NCI-H146 treated with DMSO at 0.1 percent for 48 hours (cell line): ENCODE results near the gene MPRIP.
A peak's percentile ranks its signal among the peaks of the same experiment; 100 is the strongest.

Experiments
- DNase-seq: peaks from one replicate; lab custom pipeline; 2025; ENCODE audit not compliant: unreplicated experiment; lab: John Stamatoyannopoulos, UW

MPRIP gene

DNA sequence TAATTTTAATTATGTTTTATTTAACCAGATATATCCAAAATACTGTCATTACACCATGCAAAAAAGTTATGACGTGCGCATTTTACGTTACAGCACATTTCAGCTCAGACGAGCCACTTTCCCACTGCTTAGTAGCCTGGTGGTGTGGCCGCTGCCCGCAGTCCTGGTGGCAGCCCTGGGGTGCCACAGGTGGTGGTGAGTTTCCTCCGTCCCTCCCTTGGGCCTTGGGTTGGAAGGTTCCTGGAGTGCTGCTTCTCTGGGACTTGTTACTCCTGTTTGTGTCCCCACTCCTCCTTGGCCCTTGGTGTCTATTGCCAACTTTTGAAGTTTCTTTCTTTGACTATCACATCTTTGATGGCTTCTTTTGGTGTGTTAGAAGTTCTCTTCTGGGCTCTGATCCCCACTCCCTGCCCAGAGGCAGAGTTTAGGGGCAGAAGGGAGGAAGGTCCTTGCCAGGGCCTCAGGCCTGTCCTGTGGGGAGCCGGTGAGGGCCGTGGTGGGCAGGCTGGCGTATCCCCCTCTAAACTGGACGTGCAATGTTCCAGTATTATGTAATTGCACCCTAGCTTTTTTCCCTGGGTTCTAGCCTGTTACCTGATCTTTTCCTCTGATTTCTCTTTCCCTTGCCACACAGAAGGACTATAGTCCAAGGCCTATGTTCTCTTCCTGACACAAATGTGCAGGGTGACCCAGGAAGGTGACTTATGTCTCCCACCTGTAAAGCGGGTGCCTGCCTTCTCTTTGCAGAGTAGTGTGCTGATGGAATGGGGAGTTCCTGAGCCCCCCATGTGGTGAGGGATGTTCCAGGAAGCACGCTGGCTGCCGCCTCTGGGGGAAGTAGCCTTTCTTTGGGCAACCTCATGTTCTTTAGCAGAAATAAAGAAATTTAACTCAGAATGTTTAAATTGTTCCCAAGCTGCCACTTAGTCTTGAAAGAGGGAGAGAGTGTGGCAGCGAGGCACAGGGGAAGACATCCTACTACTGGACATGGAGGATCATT lies 8.4 kb downstream of the MPRIP start:
- DNase-seq = no peak

GRCh38 chr17:17051380-17051779 lies 9.1 kb downstream of the MPRIP start:
- DNase-seq = no peak

- DNase-seq = peak; percentile 60
Measured at GRCh38 chr17:17051791-17052461, 9.7 kb downstream of the MPRIP start.

DNA sequence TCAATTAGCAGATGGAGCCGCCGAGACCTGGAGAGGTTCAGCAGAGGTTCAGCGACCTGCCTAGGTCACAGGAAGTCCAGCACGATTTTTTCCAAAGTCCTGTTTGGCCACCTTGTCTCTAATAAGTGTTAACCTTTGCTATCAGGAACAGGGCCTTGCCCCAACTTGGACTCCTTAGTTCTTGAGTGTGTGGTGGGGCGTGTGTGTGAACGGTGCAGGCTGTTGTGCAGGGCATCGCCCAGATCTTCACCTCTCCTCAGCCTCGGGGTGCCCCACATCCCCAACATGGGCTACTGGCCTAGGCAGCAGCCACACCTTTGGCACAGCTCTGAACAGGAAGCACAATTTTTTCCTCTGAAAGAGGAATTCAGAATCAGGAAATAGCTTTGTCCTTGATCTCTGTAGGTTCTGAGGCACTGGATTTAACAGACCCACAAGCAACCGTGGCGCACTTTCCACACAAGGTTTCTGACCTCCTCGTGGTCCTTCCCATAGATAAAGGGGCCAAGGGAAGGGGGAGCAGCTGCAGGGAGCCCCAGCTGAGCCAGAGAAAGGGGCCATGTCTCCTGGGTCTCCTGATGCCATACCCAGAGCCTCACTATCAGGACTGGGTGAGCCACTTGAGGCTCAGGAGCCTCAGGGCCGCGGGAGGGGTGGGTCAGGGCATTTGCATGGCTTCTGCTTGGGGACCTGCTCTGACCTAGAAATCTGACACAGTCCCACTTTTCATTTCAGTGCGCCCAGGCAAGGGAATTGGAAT lies 10.4 kb downstream of the MPRIP start:
- no peak for DNase-seq

DNA sequence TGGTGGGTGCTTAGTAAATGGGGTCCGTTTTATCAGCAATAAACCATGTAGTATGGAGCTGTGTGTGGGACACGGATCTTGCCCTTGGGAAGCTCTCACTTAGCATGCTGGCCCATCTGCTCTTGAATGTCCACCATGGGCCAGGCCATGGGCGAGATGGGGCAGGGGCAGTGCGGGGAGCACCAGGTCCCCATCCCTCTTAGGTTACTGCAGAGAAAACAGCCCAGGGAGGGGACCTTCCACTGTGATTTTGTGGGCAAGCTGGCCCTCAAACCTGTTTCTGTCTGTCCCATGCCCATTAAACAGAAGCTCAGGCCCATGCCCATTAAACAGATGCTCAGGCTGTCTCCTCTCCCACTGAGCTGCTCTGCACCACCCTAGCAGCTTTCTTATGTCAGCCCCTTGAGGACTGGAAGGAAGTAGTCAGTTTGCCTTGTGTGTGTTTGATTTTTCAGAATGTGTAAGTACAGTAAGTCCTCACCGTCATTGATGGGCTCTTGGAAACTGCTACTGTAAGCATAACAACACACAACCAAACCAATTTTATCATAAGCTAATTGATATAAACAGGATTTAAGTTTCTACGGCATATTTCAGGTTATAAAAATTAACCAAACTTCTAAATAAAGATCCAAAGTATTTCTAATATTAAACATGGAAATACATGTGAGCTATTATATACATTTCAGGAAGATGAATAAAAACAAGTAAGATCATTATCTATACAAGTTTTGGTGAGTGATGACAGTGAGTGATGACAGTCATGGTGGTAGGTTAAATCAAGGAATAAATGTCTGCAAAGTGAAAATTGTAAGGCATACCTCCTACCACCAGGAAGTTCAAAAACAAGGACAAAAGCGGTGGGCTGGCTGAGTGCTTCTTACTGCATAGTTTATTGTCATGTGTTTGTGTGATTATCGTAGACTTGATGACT lies 11.5 kb downstream of the MPRIP start:
- DNase-seq = no peak

DNA sequence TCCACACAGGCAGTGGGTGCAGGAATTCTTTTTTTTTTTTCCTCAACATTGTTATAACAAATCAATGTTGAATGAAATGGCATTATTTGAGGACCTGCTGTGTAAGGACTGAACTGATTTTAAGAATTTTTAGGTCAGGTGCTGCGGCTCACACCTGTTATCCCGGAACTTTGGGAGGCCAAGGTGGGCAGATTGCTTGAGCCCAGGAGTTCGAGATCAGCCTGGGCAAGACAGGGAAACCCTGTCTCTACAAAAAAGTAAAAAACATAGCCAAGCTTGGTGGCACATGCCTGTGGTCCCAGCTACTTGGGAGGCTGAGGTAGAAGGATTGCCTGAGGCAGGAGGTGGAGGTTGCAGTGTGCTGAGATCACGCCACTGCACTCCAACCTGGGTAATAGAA lies 12.4 kb downstream of the MPRIP start:
- no peak for DNase-seq

- DNase-seq = peak; percentile 81
Measured at GRCh38 chr17:17055286-17056155, 13.3 kb downstream of the MPRIP start.

DNA sequence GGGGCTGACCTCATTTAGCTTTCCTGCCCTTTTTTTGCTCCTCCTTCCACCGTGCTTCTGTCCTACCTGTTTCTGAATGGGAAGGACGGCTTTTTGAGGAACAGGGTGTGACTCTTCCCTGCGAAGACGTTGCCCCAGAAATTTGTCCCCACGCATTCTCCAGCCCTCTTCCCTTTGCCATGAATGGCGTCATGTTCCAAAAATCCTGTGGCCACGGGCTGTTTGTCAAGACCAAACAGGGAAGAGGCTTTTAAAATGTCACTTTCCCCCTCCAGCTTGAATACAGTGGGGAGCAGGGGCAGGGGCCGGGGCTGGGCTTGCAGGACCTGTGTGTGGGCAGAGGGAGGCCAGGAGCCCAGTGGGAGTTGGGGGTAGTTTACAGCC lies 13.9 kb downstream of the MPRIP start:
- no peak for DNase-seq

DNA sequence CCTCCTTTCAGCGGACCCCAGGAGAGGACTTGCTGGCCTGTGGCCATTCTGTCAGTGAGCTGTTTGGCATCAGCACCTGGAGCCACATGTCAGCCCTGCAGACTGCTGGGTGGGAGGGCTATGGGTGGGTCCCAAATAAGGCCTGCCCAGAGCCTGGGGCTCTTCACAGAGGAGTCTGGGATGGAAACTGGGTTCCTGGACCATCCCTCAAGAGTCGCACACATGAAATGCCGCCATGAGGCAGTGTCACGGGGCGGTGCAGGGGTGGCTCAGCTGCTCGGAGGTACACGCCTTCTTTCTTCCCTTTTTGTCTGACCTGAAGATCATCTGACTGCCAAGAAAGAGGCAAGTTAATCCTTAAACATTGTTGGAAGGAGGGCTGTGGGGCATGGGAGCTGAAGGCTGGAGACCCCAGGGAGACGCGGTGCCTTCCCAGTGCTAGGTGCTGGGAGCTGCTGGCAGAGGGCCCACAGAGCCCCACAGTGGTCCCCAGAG lies 14.8 kb downstream of the MPRIP start:
- DNase-seq = no peak

GRCh38 chr17:17058304-17058703 lies 16.0 kb downstream of the MPRIP start:
- DNase-seq = no peak

- DNase-seq = no peak
Measured at GRCh38 chr17:17059301-17059890, 17.1 kb downstream of the MPRIP start.

DNA sequence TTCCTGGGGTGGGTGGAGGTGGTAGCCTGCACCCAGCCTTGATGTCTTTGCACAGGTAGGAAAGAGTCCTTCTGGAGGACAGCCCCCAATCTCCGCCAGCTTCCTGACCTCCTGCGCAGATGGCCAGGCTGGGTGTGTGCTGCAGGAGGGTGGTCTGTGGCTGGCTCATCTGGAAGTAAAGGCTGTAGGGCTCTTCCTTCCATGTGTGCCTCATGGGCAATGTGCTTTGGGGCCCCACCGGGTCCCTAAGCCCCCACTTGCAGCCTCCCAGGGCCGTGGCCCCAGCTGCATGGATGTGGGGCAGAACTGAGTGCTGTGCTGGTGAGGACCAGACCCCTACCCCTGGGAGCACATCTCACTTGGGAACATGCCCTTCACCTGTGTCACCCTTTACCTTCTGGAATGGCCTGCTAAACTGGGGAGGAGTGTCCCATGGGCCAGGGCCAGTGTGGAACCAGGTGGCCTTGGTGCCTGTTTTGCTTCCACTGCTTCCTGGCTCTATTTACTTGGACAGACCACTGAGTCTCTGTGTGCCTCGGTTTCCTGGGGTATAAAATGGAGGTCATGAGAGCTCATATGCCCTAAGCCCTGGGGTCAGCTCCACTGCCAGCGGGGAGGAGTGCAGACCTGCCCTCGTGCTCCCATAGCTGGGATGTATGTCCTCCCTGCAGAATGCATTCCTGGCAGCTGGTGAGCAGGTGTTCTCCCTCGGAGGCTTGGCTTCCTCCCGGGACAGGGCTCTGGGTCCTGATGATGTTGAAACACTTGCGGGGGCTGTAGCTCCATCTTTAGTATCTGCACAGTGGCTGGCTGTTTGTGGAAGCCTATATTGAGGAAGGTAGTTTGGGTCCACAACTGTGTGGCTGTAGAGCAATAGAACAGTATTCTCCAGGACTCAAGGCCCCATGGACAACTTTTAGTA lies 18.0 kb downstream of the MPRIP start:
- DNase-seq = no peak

DNA sequence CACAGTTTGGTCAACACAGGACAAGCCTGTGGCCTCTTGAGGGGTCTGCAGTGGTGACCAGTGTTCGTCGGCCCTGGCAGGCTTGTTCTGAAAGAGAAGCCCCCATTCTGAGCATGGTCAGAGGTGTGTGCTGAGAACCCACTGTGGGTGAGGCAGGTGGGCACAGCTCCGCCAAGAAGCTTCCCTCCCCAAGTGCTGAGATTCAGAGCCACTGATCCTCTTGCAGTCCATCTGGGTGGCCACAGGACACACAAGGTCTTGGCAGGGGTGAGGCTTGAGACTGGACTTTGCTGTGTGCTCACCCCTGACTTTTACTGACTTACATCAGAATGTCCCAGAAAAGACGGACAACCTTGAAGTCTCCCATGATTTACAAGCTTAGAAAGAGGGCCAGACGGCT lies 18.7 kb downstream of the MPRIP start:
- no peak for DNase-seq

DNA sequence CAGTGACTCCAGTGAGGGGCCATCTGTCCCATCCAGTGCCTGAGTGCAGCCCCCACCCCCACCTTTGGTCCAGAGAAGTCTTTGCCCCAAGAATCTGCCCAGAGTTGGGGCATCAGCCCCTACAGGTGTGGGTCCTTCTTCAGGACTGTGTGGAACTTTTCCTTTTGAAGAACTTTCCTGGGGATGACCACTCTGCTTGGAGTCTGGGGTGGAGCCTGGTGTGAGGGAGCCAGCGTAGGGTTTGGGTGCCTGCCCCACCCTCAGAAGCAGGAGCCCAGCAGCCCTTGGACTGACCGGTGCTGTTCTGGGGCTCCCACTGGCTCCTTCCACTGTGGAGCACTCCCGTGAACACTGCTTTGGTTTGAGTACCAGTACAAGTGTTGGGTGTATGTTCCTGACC lies 19.3 kb downstream of the MPRIP start:
- no peak for DNase-seq

GRCh38 chr17:17062356-17062755 lies 20.1 kb downstream of the MPRIP start:
- no peak for DNase-seq

- DNase-seq = no peak
Measured at GRCh38 chr17:17062866-17063265, 20.6 kb downstream of the MPRIP start.

DNA sequence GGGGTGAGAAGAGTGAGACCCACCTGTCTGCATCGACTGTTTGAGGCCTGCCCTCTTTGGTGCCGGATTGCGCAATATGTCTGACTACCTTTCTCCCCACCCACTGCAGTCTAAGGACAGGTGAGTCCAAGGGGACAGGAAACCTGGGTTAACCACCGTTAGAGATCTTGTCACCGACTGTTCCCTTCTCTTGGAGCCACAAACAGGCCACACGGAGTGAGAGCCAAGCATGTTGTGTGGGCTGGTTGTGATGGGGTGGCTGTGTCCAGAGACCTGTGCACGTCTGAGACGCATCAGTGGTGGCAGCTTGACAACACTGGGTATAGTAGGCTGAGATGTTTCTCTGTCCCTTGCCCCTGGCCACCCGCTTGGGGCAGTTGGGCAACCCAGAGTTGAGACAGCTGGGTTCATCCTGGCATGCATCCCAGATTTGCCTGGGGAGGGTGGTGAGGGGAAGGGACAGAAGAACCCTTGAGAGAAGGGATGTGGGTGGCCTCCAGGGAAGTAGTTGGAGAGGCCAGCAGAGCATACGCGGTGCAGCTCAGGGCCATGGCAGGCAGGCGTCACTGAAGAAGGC lies 21.4 kb downstream of the MPRIP start:
- no peak for DNase-seq

- DNase-seq = no peak
Measured at GRCh38 chr17:17064322-17064721, 22.1 kb downstream of the MPRIP start.
